Measurements from ENCODE around the gene PLA2G4F.

DNA sequence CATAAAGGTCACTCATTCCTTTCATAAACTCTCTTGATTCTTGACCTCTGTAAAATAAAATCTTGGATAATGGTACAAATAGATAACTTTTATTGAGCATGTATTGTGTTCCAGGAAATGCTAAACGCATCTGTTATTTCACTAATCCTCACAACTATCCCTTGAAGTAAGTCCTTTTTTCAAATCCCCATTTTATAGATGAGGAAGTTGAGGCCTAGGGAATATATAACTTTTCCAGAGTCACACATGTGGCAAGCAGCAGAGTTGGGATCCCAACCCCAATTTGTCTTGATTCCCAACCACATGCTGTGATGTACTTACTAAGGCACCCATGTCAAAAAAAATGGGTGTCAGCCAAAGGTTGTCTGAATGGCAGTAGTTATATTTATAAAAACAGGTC lies 45.4 kb upstream of the PLA2G4F start:
- TF ChIP-seq, protein P1, sequence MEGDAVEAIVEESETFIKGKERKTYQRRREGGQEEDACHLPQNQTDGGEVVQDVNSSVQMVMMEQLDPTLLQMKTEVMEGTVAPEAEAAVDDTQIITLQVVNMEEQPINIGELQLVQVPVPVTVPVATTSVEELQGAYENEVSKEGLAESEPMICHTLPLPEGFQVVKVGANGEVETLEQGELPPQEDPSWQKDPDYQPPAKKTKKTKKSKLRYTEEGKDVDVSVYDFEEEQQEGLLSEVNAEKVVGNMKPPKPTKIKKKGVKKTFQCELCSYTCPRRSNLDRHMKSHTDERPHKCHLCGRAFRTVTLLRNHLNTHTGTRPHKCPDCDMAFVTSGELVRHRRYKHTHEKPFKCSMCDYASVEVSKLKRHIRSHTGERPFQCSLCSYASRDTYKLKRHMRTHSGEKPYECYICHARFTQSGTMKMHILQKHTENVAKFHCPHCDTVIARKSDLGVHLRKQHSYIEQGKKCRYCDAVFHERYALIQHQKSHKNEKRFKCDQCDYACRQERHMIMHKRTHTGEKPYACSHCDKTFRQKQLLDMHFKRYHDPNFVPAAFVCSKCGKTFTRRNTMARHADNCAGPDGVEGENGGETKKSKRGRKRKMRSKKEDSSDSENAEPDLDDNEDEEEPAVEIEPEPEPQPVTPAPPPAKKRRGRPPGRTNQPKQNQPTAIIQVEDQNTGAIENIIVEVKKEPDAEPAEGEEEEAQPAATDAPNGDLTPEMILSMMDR (IDR thresholded peaks at IDR 0.05 in 8 of 11, conservative IDR thresholded peaks at IDR 0.05 in 3 of 11): no peak
- no peak for TF ChIP-seq POLR2AphosphoS5 (IDR thresholded peaks at IDR 0.05)
- no peak for TF ChIP-seq POLR2A (IDR thresholded peaks at IDR 0.05)
